Activated CD8-positive, alpha-beta T cell treated with anti-CD3 and anti-CD28 coated beads for 36 hours (primary cell): Measurements from ENCODE around the gene TRNT1. TPM values are rescaled to one million over a fixed set of nuclear protein-coding genes. Genes with fewer than 3 reads are reported as not detected.

Experiments used
- ATAC-seq: fragments of 200-7000 bp; cut with Tn5 transposase; one replicate; pipeline ENCODE4 v1.10.0; 2021; ENCODE audit warnings: mild to moderate bottlenecking, moderate library complexity
- CTCF ChIA-PET: fragments of 350-600 bp; sonication (Branson Sonifier 250); formaldehyde crosslinking; loops from one replicate; lab custom pipeline; 2021; ENCODE audit warnings: antibody characterized with exemption; lab: Charles Lee
- POLR2A ChIA-PET: fragments of 350-600 bp; sonication (Branson Sonifier 250); formaldehyde crosslinking; loops from one replicate; lab custom pipeline; 2021; ENCODE audit warnings: antibody characterized with exemption; lab: Charles Lee
- DNase-seq: peaks from one replicate; pipeline ENCODE4 v3.0.0-alpha.2; 2020
- H3K27ac Mint-ChIP-seq: one replicate; pipeline ENCODE4 v1.8.0; 2021; ENCODE audit warnings: mild to moderate bottlenecking, mixed read lengths
- H3K27me3 Mint-ChIP-seq: one replicate; pipeline ENCODE4 v1.8.0; 2021; ENCODE audit warnings: mixed read lengths
- H3K36me3 Mint-ChIP-seq: one replicate; pipeline ENCODE4 v1.8.0; 2021; ENCODE audit warnings: low read depth, mixed read lengths
- H3K4me1 Mint-ChIP-seq: one replicate; pipeline ENCODE4 v1.8.0; 2021; ENCODE audit warnings: low read depth, mixed read lengths
- H3K4me3 Mint-ChIP-seq: one replicate; pipeline ENCODE4 v1.8.0; 2021; ENCODE audit warnings: mild to moderate bottlenecking, moderate library complexity, mixed read lengths
- H3K9me3 Mint-ChIP-seq: one replicate; pipeline ENCODE4 v1.8.0; 2021; ENCODE audit warnings: mixed read lengths
- CTCF ChIP-seq: fragments of 200-600 bp; IDR thresholded peaks from one replicate; pipeline ENCODE4 v1.8.0; 2022; ENCODE audit warnings: antibody characterized with exemption, mild to moderate bottlenecking
- intact Hi-C: fragments of 100-400 bp; cut with micrococcal nuclease; formaldehyde crosslinking; loops from one replicate; pipeline ENCODE4 v1.10.0; 2022
- total RNA-seq, 2 experiments: library from RNA; stranded (reverse); gene quantifications; one replicate each; pipeline ENCODE4 v1.2.3, GENCODE V29; 2021

Gene TRNT1
- total RNA-seq = 10 to 100 TPM; 44.9 to 45.8 TPM

GRCh38 chr3:3126477-3127431 is at the start of gene TRNT1:
TSS of gene TRNT1 (plus strand) at chr3:3126940. CDS start at chr3:3129041, 2,101 bp downstream.
- Mint-ChIP-seq H3K36me3 (peaks cover 43% of the 10 kb centered on the region), H3K4me3 (peak within 1 kb of the TSS; percentile 99), H3K9me3 (no peaks in the 10 kb centered on the region), H3K27me3 (no peaks in the 10 kb centered on the region), H3K4me1 (peaks cover 24% of the 10 kb centered on the region), H3K27ac (peak within 1 kb of the TSS; percentile 99)
- DNase-seq (peak; percentile 96), ATAC-seq (peak; percentile 90)
- ChIA-PET CTCF (no interaction called here), POLR2A (interaction anchor here (0.8 to 1.8 kb wide), 4 partner anchors 9 to 53 kb away, joined by 4 to 7 read pairs (median 6); partner anchors contain the start of gene CRBN)
- intact Hi-C loops = no loop called here
- no peak for TF ChIP-seq CTCF

DNA sequence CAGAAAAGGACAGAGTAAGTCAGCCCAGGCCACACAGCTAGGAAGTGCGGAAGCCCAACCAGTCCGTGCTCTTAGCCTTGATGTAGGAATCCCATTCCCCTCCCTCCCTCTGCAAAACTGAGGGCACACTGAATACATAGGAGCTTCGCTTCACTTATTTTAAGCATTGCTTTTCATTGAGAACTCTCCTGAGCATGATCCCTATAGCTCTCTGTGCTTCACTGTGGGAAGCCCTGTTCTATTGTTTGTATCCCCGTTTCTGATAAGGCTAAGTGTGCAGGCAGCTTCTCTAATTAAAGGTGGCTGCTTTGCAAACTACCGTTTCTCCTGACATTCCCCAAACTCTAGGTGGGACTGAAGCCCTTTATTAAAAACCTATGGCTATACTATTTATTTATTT is 46.4 kb upstream of the TRNT1 start:
- no peaks in the 10 kb centered on the region for H3K36me3 Mint-ChIP-seq
- intact Hi-C loops = no loop called here
- DNase-seq (no peak), ATAC-seq (no peak)
- ChIA-PET CTCF (no interaction called here), POLR2A (no interaction called here)
- H3K4me3 Mint-ChIP-seq = no peak overlapping the region
- H3K9me3 Mint-ChIP-seq = no peaks in the 10 kb centered on the region
- TF ChIP-seq CTCF = no peak
- H3K4me1 Mint-ChIP-seq = no peaks in the 10 kb centered on the region
- H3K27ac Mint-ChIP-seq = no peak overlapping the region
- H3K27me3 Mint-ChIP-seq = peaks cover 2% of the 10 kb centered on the region

GRCh38 chr3:3081381-3082233 is 45.1 kb upstream of the TRNT1 start:
- no peak for DNase-seq
- Mint-ChIP-seq H3K4me3 (no peak overlapping the region), H3K36me3 (no peaks in the 10 kb centered on the region), H3K27me3 (peaks cover 2% of the 10 kb centered on the region), H3K27ac (no peak overlapping the region), H3K4me1 (no peaks in the 10 kb centered on the region), H3K9me3 (no peaks in the 10 kb centered on the region)
- TF ChIP-seq CTCF = no peak
- ATAC-seq = no peak
- POLR2A ChIA-PET = no interaction called here
- CTCF ChIA-PET = no interaction called here
- intact Hi-C loops = no loop called here

- POLR2A ChIA-PET = no interaction called here
- Mint-ChIP-seq H3K4me1 (no peaks in the 10 kb centered on the region), H3K27me3 (peaks cover 2% of the 10 kb centered on the region), H3K27ac (no peak overlapping the region), H3K9me3 (no peaks in the 10 kb centered on the region), H3K4me3 (no peak overlapping the region), H3K36me3 (no peaks in the 10 kb centered on the region)
- TF ChIP-seq CTCF = no peak
- intact Hi-C loops = no loop called here
- DNase-seq (no peak), ATAC-seq (no peak)
- CTCF ChIA-PET = no interaction called here
These were observed 44.4 kb upstream of the TRNT1 start for GRCh38 chr3:3082234-3082924.
